HK-2 (cell line): Measurements from ENCODE around the gene SLC8B1.

Source experiments
- DNase-seq: peaks from one replicate; pipeline ENCODE4 v3.0.0-alpha.2; 2018; ENCODE audit not compliant: unreplicated experiment

Gene SLC8B1

DNA sequence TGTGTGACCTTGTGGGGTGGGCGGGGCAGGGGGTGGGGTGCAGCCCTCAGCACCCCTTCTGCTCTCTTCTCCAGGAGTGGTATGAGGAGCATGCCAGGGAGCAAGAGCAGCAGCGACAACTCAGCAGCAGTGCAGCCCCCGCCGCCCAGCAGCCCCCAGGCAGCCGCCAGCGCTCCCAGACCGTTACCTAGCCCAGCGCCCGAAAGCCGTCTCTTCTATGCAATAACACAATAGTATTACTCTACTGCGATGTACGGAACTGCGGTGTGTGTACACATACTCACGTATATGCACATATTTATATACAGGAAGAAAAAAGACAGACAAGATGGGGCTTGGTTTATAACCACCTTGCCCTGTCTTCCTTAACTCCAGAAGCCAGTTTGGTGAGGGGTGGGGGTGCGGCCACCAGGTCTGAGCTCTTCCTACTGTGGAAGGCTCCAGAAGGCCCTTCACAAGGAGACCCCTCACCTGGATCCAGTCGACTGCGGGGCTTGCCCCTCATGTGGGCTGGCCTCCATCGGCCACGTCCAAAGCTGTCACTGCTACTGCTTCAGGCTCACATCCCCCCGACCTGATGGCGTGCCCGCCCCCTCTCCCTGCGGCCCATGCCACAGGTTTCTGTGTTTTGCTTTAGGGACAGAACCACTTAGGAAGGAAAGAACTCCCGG, 38.9 kb downstream of the SLC8B1 start:
- DNase-seq: no peak

DNA sequence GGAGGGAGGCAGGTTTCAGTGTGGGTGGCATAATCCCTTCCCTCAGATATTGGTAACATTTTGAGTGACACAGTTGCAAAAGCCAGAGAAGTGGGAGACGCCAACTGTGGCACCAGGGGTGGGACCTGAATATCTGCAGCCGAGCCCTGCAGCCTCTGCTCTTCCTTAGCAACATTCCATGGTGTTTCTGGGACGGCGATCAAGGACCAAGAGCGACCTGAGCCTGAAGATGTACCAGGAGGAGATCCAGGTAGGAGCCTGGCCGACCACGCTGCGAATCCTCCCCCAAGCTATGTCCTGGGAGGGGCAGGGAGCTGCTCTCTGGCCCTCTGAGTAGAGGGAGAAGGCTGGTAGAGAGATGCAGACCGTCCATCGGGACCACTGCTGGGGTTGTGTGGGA, 41.8 kb downstream of the SLC8B1 start:
- DNase-seq: no peak

DNA sequence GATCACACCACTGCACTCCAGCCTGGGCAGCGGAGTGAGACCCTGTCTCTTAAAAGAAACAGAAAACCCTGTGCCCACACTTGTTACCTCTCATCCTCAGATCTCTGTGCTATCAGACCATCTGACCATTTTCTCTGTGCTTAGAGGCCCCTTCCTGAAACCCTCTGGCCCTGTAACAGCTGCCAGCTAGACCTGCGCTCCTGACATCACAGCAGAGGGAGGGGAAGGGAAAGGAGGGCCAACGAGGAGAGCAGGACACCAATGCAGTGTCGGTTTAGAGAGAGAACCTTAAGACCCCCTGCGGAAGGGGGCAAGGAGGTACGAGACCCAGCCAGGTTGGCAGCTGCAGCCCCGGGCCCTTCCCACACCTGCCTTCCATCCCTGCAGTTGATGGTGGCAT, 42.4 kb downstream of the SLC8B1 start:
- no peak for DNase-seq

DNA sequence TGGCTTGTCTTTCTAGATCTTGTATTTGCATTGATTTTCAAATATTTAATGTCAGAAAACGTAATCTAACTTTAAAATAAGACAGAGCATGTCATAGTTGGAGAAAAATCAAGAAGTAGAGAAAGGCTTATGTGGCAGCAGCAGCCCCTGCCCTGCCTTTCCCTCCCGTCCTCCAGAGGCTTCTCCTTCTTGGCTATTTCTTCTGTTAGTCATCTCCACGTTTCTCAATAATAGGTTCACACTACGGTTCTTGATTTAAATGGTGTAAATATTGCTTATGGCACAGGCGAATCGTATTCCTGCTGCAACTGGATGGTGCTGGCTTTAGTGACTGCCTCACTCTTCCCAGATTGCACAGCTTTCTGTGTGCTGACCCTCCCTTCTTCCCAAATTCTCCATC, 42.8 kb downstream of the SLC8B1 start:
- no peak for DNase-seq

DNA sequence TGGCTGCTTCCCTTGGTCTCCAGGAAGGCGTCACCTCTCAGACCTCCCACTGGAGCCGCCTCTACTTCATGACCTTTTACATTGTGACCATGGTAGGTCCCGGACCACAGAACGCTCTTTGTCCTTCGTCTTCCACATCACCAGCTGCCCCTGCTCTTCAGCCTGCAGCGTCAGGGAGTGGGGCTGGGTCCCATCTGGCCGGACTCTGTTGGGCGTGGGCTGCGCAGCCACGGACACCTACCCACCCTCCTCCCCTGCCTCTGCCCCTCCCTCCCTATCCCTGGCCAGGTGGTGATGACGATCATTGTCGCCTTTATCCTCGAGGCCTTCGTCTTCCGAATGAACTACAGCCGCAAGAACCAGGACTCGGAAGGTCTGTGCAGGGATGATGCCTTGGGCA, 43.3 kb downstream of the SLC8B1 start:
- no peak for DNase-seq

DNA sequence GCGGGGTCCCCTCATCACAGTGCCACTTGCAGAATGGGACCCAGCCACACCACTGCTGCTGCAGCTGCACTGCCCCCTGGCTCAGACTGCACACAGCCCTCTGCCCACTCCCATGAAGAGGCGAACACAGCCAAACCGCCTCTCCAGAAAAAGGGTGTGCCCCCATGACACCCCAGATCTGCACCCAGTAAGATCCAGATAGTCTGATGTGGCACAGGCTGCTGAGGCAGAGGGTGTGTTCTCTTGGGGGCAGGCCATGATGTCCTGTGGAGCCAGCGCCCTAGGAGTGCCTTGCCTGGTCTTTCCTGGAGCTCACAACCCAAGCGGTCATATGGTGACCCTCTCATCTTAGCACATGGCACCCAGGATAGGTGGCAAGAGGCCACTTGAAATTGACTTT, 44.4 kb downstream of the SLC8B1 start:
- DNase-seq: no peak

DNA sequence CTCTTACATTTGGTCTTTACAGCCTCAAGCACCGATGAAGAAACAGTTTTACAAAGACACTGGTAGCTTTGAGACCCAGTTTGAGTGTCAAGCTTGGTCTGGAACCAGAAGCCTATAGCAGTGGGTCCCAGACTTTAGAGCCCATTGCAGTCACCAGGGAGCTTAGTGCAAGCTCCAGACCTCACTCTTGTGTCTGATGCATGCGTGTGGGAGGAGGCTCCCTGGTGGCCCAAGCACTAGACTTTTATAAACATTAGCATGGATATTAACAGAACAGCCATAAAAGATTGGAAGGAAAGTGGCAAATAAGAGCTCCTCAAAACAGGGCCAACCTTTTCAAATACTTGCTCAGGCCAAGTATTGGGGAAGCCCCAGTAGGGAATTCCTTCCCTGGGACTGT, 45.5 kb downstream of the SLC8B1 start:
- no peak for DNase-seq

DNA sequence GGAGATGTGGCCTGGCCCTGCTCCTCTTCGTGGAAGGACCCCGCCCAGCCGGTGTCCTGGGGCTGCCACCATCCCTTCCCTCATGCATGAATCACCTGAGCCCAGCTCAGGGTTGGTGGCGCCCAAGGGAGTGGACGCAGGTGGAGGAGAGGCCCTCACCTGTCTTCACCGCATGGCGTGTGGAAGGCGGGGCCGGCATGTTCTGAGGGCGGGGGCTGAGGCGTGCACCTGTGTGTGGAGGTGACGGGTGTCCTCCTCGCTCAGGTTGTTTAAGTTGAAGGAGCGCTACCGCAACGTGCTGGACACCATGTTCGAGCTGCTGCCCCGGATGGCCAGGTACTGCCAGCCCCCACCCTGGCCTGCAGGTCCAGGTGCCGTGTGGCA, 47.0 kb downstream of the SLC8B1 start:
- no peak for DNase-seq

DNA sequence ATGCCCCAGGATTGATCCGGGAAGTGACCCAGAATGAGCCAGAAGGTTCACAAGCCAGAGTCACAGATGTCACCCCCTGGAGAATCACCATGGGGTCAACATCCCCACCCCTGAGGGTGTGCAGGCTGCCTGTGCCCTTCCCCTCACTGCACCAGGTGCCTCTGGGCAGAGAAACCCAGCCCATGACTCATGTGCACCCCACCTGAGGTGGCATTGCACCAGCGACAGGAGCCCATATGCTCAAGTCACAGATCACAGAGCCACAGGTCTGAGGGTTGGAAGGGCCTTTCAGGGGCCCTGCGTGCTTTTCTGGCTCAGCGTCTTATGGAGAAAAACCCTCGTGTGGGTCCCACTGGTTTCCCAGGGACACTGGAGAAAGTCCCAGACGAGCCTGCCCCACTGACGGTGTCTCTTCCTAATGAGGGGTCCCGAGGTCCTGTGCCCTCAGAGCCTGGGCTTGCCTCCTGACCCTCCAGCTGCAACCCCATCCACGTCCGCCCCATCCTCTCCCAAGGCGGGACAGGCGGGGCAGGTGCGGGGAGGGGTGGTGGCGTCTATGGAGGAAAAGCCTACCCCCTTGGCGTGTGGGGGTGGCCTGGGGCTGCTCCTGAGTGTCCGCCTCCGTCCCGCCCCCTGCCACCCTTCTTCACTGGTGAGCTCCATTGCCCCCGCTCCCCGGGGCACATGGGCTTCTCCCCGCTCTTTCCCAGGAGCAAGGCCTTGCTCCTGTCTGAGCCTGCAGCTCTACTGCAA, 47.6 kb downstream of the SLC8B1 start:
- DNase-seq: no peak

DNA sequence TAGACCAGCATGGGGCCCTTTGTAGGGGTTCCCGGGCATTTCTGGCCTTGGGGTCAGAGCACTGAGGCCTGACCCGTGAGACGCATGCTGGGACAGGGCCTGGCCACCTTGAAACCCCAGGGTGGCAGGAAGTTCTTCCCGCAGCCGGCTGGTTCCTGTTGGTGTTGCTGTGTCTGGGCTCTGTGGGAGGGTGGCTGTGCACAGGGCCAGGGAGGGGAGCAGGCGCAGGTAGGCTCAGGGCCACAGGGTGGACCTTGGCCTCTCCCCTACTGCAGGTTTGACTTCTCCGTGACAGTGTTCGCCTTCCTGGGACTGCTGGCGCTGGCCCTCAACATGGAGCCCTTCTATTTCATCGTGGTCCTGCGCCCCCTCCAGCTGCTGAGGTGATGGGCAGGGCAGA, 48.2 kb downstream of the SLC8B1 start:
- DNase-seq: no peak

DNA sequence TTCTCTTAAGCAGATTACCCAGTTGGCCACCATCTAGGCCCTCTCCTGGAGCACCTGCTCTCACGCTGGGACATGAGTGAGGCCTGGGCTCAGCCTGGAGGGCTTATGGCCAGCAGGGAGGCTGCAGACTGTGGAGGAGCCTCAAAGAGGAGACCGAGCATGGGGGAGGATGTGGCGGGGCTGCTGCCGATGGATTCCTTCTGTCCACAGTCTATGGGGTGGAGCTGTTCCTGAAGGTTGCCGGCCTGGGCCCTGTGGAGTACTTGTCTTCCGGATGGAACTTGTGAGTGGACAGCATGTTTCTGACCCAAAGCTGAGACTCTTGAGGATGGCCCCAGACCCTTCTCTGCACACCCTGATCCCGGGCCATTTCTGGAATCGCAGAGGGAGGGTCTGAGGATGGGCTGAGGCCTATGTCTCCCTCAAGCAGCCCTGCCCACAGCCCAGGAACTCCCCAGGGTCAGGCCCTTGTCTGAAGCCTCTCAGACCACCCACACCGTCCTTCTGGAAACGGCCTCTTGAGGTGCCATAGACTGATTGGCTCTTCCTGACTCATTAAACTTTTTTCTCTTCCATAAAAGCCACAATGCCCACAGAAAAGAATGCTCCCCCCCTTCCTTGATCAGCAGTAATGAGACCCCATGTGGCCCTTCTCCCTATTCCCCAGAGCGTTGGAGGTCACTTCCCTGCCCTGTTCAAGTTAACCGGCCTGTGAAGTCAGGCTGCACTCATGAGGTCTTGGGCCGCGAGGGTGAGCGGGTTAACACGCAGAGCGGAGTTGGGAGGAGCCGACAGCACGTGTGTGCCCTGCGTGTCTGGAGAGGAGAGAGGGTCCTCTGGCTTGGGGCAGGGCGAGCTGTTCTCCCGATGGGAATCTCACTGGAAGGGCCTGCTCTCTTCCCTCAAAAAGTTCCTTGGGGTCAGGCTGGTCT, 49.0 kb downstream of the SLC8B1 start:
- no peak for DNase-seq

DNA sequence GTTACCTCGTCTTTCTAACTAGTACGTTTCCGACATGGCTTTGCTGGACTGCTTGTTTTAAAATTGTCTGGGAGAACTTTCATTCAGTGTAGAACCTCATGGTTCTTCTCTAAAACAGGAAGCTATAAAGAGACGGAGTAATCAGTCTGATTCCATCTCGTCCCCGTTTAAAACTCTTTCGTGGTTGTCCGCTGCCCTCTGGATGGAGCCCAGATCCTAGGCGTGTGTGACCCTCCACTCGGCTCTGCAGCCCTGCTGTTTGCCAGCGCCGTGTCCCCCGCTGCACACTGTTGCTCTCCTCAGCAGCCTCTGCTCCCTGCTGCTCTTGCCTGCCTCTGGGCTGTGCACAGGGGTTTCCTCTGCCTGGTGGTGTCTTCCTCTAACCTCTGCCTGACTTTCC, 50.2 kb downstream of the SLC8B1 start:
- no peak for DNase-seq

DNA sequence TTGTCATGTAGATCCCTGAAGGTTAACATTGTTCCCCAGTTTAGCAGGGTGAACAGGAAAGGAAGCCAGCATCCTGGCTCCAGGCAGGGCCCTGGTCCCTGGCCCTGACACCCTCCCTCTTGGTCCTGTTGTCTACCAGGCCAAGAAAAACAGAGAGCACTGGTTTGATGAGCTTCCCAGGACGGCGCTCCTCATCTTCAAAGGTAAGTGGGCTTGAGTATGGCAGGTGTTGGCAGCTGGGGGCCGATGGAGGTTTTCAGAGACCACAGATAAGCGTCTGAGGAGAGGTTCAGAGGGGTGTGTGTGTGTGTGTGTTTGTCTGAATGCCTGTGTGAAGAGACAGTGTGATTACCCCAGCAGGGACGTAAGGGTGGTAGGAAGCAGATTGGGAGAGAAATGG, 56.3 kb downstream of the SLC8B1 start:
- DNase-seq: no peak

DNA sequence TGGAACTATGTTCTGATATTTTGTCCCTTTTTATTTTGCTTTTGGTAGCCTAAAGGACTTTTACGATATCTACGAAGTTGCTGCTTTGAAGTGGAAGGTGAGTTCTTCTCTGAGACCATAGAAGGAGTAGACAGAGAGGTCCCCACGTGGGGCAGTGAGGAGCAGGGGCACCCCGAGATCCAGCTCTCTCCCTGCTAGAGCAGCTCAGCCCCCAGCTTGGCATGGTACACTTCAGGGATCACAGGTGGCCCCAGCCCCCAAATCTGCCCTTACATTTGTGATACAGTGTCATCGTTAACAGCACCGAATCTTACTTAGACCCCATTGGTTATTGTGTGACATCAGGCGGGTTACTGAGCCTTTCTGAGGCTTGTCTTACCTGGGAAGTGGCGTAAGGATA, 56.8 kb downstream of the SLC8B1 start:
- DNase-seq: no peak

DNA sequence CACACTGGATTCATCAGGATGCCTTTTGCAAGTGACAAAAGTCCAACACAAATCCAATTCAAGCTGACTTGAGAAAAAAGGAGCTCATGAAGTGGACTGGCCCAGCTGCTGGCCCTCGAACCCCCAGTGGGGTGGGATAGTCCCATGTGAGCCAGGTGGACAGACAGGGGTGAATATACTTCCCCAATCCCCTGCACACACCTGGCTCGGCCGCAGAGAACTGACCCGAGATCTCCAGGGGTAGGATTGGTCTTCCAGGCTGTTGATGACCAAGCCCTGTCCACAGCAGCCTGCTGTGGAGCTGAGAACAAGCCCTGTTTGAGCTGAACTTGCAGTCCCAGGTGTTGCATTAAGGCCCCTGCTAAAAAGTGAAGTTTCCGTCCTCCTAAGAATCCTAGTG, 57.4 kb downstream of the SLC8B1 start:
- DNase-seq: no peak

DNA sequence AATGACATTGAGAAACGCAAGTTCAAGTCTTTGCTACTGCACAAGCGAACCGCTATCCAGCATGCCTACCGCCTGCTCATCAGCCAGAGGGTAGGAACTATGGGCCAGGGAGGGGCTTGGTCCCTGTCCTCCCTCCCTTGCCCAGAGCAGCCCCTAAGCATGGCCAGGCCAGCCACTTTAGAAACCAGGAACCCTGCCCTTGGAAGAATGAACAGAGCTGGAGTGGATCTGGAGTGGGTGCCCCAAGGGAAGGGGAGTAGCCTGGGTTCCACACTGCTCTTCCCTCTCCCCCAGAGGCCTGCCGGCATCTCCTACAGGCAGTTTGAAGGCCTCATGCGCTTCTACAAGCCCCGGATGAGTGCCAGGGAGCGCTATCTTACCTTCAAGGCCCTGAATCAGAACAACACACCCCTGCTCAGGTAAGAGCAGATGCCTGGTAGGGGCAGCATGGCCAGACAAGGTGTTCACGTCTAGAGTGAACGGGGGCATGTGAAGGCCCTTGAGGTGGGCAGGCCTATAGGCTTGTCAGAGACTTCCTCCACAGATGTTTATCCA, 57.9 kb downstream of the SLC8B1 start:
- DNase-seq: no peak

DNA sequence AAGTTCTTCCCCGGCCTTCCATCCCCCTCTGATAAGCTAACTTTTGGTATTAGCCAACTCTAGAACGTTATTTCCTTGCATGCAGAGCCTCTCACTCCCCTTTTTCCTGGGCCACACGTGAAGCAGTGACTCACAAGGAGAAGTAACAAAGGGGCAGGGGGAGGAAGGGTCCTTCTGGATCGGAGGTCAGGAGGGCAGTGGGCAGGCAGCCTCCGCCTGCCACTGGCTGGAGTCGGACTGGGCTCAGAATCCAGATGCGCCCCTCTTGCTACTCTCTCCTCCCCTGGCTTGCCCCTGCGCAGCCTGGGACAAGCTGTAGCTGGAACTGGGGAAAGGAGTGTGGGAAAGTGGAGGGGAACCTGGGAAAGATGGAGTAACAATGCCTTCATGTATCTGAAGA, 58.6 kb downstream of the SLC8B1 start:
- no peak for DNase-seq

DNA sequence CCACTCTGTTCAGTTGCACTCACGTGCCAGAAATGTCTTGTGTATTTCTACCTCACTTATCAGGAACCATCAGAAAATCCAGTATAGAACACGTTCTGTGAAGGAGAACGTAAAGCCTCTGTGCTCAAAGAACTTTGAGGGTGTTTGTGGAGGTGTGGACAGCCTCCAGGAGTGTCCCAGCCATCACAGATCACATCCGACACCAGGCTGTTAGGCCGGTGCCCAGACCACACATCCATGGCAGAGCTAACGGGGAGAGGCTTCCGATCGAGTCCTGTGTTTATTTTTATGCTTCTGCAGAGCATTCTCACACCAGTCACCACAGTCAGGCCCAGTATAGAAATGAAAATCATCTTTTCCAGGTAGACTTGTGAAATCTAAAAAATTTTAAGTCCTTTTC, 60.1 kb downstream of the SLC8B1 start:
- DNase-seq: no peak

DNA sequence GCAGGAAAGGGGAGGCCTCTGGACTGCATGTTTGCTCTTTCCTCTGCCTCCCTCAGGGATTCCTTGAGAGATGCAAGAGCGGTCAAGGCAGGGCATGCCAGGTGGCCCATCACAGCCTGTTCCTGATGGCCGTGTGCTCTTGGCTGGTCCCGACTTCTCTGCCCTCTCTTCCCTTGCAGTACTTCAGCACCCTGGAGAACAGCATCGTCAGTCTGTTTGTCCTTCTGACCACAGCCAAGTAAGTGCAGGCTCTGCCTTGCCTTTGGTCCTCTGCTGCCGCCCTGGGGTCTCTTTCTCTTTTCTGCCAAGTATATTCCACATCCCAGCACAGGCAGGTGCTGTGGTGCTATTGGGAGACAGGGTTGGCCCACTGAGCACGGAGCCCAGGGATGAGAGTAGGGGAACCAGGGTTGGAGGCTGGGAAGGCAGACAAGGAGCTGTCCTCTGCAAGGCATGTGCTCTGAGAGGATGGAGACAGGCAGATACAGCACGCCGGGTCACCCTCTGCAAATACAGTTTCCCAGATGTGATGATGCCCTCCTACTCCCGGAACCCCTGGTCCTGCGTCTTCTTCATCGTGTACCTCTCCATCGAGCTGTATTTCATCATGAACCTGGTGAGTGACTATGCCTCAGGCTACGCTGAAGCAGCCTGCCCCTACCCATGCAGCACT, 61.7 kb downstream of the SLC8B1 start:
- no peak for DNase-seq

DNA sequence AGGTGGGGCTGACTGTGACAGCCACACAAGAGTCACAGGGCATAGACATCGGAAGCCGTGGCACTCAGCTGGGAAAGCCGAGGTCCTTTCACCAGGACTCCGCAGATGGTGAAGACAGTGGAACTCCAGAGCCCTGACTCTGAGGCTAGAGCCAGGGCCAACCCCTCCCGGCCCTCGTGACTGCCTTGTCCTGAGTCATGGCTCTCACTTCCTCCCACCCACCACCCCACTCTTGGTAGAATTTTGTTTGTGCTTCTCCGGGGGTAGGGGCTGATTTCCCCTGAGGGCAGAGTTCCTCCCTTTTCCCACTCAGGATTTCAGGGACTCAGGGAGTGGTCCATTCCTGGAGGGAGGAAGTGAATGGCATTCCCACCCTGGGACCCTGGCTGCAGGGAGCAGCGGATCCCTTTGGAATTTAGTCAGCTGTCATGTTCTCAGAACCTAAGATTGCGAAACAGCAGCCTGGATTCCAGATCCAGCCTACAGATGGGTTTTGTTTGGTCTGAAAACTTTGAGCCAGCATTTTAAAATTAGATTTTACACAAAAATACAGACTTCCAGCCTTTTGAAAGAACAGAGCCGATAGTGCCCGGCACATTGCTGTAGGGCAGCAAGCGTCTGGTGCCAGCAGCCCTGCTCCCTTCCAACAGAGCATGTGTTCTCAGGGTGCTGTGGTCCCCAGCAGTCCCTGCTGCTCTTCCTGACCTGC, 62.9 kb downstream of the SLC8B1 start:
- DNase-seq: no peak

DNA sequence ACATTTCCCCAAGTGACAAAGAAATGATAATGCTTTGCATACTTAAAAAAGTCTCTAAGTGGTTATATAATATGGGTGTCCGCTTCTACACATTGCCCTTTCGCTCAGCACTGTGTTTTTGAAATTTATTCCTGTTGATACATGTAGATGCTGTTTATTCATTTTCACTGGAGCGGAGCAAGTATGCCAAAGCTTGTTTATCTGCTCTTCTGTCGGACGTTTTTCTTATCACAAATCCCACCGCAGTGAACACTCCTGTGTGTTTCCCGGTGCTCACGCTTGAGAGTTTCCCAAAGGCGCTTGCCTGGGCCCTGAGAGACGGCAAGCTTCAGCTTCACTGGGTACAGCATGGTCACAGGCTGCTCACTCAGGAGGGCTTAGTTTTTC, 63.5 kb downstream of the SLC8B1 start:
- no peak for DNase-seq
